HG03175 (cell line): ENCODE data around the gene GPR18.
"Not testable (repeated sequence)": the region's sequence is repeated elsewhere in the genome, so short reads cannot be mapped to it uniquely, and the experiment has no call there.

Experiments
- ATAC-seq: cut with Tn5 transposase; IDR thresholded peaks from one replicate; pipeline ENCODE4 v1.9.1; 2021; ENCODE audit warnings: mild to moderate bottlenecking, moderate library complexity; ENCODE audit not compliant: unreplicated experiment

Gene GPR18

DNA sequence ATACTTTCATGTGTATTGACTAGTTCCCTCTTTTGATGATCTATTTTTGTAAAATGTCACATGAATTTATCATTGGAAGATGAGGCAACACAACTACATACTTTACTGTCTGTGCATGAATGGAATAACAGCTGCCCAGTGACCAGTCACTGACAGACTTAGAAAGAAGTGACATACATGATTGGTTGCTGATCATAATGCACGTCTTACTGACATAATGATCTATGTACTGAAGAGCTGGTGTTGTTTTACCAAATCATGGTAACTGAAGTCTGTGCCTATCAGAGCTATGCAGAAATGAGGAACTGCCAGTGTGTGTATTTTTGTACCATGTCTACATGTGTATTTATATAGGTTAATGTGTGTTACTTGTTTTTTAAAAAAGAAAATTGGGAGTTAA lies 26.5 kb downstream of the GPR18 start:
- ATAC-seq, result peak; percentile 42

DNA sequence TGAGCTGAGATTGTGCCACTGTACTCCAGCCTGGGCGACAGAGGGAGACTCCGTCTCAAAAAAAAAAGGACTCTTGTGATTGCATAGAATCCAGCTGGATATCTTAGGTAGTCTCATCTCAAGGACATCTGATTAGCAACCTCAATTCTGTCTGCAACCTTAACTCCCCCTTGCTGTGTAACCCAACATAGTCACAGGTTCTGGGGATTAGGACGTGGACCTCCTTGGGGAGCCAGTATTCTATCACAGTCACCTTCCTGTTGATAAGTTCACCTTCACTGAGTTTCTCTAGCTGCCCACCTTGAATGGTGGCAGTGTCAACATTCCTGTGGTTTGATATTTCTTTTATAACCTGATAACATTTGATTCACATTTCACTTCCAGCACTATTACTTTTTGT lies 27.2 kb downstream of the GPR18 start:
- no peak for ATAC-seq

DNA sequence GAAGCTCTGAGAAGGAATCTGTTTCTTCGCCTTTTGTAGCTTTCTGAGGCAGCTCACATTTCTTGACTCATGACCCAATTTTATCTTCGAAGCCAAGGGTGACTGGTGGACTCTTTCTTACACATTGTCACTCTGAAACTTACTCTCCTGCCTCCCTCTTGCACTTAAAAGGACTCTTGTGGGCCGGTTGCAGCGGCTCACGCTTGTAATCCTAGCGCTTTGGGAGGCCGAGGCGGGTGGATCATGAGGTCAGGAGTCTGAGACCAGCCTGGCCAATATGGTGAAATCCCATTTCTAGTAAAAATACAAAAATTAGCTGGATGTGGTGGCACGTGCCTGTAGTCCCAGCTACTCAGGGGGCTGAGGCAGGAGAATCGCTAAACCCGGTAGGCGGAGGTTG lies 27.6 kb downstream of the GPR18 start:
- ATAC-seq, result not testable (repeated sequence)

DNA sequence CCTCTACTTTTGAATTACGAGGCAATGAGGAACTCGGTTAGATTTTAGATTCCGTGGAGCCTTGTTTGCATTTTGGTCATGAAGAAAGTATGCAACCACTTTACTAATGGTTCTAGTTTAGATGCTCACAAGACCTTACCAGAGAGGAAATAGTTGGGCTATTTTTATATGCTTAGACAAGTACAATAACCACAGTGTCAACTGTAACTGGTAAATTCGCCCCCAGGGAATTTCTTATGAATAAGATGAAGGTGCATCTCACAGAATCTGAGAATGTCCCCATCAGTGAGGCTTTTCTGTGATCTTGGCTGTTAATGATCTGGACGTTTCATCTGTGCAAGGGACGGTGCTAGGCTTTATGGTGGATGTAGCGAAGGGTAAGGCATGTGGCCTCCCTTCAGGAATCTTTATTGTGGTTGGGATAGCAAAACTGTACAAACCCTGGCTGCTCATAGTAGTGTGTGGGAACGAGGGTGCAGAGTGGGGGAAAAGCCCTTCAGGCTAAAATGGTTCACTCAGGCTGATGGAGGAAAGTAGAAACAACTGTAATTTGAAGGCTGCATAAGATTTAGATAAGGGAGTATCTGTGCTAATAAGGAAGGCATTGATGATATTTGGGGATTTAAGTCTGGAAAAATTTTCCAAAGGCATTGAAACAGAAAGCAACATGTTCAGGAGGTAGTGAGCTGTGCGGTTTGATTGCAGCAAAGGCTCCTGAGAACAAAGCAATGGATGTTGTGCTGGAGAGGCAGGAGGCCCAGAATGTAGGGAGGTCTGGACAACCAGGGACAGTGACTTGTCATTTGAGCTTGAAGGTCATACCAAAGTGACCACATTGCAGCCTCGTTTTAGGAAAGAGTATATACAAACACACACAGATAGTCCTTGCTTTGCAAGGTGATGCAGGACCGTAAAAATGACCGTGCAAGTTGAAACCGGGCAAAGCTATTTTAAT lies 29.2 kb downstream of the GPR18 start:
- peak; percentile 90 for ATAC-seq

DNA sequence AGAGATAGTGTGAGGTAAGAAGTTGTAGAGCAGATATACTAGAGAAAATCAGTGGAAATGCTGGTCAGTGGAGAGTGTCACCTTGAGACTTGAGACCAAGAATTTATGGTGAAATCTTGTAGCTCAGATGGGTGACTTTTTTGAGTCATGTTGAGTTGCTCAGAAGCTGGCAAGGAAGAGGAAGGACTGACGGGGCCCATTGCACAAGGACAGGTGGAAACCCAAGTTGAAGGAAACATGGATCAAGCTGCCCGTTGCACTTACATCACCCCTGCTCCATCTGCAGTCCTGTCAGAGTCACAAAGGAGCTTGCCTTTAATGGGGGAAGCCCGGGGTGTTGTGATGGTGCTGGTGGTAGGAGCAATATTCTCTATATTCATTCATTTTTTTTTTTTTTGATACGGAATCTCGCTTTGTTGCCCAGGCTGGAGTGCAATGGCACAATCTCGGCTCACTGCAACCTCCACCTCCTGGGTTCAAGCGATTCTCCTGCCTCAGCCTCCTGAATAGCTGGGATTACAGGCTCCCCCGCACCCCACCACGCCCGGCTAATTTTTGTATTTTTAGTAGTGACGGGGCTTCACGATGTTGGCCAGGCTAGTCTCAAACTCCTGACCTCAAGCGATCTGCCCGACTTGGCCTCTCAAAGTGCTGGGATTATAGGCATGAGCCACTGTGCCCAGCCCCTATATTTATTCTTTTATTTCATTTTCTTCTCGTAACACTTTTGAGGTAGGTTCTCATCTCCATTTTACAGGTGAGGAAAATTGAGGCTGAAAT lies 30.1 kb downstream of the GPR18 start:
- ATAC-seq, result no peak

DNA sequence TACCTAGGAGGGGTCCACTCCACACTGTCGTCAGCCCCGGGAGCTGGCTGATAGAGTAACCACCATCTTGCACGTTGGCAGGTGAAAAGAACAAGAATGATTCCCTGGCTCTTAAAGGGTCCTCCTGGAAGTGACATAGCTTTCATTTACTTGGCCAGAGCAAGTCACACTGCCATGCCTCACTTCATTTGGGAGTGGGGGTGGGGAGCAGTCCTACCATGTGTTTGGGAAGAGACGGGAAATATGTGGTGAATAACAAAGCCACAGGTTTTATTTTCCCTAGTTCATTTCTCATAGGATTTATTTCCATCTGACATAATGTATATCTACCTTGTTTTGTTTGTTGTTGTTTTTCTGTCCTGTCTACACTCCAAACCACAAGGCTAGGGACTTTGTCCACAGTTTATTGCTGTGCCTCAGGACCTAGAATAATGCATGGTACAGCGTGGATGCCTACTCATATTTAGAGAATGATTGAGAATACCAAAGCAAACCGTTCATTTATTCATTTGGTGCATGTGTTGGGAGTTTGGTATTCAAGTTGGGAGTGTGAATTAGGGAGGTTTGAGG lies 30.8 kb downstream of the GPR18 start:
- no peak for ATAC-seq

DNA sequence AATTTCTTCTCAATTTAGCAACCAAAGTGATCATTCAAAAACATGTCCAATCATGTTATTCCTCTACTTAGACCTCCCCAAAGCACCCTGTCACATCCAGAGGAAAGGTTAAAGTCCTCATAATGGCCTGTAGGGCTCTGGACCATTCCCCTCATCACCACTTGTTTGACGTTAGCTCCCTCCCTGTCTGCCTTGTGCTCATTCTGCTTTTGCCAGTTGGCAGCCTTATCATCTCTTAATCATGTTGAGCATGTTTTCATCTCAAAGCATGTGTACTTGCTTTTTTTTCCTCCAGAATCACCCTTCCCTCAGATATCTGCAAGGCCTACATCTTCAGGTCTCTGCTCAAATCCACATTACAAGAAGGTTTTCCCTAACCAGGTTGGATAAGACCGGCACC lies 31.7 kb downstream of the GPR18 start:
- no peak for ATAC-seq

DNA sequence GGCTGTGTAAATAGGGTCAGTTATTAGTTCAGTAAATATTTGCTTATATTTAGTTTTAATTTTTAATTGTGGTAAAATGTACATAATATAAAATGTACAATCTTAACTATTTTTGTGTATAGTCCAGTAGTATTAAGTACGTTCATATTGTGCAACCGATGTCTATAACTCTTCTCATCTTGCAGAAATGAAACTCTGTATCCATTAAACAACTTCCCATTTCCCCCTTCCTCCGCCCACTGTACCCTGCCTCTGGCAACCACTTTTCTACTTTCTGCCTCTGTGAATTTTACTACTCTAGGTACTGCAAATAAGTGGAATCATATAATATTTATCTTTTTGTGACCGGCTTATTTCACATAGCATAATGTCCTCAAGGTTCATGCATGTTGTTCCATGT lies 33.1 kb downstream of the GPR18 start:
- ATAC-seq, result no peak

DNA sequence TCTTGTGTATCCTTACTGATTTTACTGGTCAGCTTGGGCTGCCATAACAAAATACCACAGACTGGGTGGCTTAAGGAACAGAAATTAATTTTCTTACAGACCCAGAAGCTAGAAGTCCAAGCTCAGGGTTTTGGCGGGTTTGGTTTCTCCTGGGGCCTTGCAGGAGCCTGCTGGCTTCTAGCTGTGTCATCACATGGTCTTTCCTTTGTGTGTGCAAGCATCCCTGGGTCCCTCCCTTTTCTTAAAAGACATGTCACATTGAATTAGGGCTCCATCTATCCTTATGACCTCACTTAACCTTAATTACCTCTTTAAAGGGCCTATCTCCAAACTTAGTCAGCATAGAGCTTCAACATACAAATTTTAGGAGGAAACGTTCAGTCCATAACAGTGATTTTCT lies 34.2 kb downstream of the GPR18 start:
- ATAC-seq, result no peak

DNA sequence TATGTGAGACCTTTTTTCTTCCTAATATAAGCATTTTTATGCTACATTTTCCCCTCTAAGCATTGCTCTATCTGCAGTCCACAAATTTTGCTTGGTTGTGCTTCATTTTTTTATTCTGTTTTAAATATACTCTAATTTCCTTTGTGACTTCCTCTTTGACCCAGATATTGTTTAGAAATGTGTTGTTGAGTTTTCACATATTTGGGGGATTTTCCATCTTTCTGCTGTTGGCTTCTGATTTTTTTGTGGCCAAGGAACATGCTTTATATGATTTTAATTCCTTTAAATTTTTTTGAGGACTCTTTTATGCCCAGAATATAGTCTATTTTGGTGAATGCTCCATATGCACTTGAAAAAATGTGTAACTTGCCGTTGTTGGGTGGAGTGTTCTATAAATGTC lies 34.6 kb downstream of the GPR18 start:
- ATAC-seq, result no peak

DNA sequence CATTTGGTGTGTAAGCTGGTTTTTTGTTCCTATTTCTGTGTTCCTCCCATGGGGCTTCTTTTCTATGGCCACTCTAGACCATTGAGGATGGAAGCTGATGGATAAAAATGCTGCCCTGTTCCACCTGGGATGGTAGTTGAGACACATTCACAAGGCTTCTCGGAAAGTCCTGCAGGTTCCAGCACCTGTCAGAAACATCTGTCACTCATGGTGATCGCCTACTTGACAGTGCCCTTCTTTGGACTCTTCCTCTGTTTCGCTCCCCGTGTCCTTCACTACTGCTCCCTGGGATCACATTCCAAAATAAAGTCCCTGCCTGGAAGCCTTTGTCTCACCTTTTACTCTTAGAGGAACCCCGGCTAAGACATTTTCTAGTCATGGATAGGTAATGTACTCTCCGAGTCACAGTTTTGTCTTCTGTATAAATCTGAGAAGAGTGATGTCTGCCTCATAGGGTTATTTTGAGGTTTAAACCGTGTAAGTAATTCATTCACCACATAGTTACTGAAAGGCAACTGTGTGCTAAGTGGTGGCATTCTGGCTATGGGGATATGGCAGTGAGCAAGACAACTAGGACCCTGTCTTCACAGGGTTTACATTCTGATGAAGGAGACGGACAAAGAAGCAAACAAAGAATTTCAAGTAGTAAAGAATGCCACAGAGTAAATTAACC lies 36.5 kb downstream of the GPR18 start:
- ATAC-seq, result no peak

DNA sequence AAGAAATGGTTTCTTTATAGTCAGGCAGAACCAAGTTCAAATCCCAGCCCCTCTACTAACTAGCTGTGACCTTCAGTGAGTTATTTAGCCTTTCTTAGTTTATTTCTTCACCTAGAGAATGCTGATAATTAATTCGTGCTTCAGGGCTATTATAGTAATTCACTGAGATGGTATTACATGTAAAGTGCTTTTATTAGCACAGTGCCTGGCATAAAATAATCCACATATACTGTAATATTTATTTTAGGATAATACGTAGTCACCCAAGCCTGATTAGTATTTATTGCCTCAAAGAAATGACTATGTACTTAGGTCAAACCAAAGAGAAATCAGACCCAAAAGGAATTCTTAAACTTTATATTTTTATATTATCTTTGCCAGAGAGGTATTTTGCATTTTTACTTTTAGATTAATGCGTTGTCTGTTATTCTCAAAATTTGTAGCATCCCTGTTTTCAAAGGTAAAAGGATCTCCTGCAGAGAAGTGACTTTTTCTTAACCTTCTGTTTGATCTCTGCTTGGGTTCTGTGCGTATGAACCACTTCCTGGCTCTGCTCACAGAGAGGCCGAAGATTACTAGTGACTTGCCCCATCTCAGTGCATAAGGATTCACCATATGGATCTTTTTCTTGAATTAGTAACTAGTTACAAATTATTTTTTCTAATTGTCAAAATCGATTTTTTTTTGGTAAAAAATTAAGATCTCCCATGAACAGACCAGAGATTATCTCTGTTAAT lies 37.8 kb downstream of the GPR18 start:
- no peak for ATAC-seq

DNA sequence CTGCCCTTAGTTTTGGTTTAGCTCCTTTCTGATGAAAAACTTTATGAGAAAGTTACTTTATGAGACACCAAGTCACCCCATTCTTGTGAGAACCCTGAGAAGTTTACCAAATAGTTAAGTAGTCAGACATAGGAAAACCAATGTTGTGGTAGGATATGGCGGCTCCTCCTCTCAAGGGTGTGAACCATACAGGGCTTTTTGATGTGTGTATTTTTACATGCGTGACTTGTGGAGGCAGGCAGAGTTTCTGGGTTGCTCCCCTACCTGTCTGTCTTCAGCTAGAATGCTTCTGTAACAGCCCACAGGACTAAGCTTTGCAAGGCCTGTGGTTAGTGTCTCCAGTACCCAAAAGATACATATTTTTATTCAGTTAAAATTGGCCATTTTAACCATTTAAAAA lies 39.2 kb downstream of the GPR18 start:
- ATAC-seq, result peak; percentile 82

DNA sequence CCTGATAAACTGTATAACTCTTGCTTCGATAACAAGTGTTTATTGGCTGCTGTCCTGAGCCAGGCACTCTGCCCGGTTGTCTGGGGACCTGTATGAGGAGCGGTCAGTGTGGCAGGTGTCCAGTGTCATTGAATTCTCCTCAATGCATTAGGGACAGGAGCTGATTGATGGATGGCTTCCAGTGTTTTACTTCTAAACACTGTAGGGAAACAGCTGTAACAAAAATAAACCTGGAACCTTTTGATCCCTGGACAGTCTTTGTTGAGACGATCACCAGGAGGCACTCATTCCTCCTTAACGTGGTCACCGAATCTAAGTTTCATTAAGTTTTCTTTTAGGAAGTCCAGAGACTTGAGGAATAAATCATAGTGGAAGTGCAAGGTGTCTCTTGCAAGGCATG lies 39.6 kb downstream of the GPR18 start:
- ATAC-seq, result no peak

DNA sequence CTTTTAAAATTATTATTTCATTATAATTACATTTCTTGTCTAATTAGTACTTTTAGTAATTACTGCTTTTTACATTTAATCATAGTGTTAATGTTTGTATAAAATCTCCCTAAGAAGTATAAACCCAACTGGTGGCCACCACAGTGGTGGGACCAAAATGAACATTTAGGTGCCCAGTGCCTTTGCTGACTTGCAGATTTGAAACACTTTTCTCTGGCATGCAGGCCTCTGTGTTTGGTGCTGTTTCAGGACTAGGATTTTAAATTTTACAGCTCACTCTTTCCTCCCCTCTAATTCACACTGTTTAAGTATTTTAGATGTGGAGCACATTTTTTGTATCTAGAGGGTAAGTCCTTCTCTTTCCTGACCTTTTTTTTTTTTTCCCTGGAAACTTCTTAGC lies 40.1 kb downstream of the GPR18 start:
- no peak for ATAC-seq

DNA sequence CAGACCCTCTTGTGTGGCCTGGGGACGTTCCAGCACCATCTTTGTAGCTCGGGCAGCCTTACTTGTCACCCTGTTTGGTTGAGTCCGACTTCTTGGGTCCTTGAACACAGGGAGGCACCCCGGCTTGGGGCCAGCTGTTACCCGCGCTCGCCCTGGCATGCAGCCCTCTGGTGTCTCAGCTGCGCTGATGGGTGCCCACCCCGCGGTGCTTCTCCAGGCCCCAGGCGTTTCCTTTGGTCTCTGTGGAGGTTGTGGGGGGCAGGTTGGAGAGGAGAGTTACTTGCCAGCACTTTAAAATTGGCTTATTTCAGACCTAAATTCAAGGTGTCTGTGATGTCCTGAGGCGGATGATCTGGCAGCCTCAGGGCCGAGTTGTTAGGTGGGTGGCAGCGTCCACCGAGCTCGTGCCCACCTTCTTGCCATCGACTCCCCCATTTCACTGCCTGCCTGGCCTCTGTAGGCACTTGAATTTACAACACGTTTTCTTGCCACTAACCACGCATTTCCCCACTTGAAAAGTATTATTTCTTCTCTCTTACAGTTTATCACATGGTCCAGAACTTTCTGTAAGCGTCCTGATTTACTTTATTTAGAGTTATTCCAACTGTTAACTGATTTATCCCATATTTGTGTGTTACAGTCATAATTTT lies 40.6 kb downstream of the GPR18 start:
- no peak for ATAC-seq

DNA sequence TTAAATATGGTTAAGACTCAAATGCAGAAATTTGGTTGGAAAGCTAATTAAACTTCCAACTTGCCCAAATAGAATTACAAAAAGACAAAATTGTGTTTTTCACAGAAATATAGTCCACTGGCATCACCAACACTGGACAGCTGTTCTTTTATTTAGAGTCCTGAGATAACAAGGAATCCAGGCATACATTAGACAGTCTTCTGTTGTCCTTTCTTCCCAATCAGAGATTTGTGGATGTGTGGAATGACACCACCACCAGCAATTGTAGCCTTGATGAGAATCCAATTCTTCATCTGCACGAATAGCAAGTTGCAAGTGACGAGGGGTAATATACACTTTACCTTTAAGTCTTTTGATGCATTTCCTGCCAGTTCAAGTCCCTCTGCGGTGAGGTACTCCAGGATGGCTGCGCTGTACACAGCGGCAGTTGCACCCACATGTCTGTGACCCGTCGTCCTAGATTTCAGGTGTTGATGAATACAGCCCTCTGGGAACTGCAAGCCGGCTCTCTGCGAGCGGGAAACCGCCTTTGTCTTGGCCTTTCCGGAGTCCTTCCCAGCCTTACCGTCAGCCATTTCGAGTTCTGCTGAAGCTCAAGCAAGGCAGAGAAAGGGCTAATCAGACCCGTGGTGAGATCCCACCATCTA lies 42.9 kb downstream of the GPR18 start:
- no peak for ATAC-seq

DNA sequence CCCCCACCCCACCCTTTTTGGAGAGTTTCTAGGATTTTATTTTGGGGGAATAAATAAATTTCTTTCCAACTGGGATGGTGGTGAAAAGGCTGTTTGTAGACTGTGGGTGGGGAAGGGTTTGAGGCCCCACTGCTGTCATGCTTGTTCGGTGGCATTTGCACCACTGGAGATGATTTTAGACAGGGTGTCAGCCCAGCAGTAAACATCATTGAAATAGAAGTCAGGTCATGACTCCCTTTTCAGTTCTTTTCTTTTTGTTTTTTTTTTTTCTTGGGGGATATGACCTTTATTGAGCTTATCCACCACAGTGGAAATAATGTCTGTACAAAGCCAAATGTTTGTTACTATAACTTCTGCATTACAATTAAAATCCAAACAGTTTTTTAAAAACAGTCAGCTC lies 43.4 kb downstream of the GPR18 start:
- no peak for ATAC-seq

DNA sequence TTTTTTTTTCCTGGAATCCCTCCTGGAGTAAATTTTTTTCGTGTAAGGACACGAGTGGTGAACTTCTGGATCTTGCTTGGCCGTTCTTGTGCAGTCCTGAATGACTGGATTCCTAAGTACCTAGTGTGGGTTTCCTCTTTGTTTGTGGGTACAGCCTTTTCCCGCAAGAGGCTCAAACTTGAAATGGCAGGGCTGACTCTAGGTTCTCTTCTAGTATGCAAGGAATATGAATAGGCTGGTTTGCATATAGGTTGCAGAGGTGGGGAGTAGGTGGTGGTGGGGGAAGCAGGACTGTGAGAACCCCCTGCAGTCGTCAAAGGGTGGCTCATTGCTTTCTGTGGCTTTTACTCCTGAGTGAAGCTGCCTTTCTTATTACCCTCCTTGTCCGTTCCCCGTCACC lies 43.9 kb downstream of the GPR18 start:
- ATAC-seq, result peak; percentile 50
